Hepatocyte (in vitro differentiated cells): Measurements from ENCODE around the gene LHPP. TPM values are rescaled to one million over a fixed set of nuclear protein-coding genes. Genes with fewer than 3 reads are reported as not detected.

Source experiments
- DNase-seq: peaks from one replicate; pipeline ENCODE4 v3.0.0-alpha.2; 2016; ENCODE audit warnings: low spot score
- H2AFZ ChIP-seq: fragments of 200-600 bp; sonication (generic); 2 replicates; pipeline ENCODE4 v1.6.0; 2016; ENCODE audit warnings: antibody characterized with exemption, mild to moderate bottlenecking
- H3K27ac ChIP-seq: fragments of 200-600 bp; sonication (generic); 2 replicates; pipeline ENCODE4 v1.5.1; 2016; ENCODE audit warnings: mild to moderate bottlenecking
- H3K27me3 ChIP-seq: fragments of 200-600 bp; sonication (generic); 2 replicates; pipeline ENCODE4 v1.6.1; 2016
- H3K36me3 ChIP-seq: fragments of 200-600 bp; sonication (generic); replicated peaks from 2 replicates; pipeline ENCODE4 v1.5.1; 2016; ENCODE audit warnings: low read depth; ENCODE audit not compliant: insufficient read depth
- H3K4me1 ChIP-seq: fragments of 200-600 bp; sonication (generic); 2 replicates; pipeline ENCODE4 v1.5.1; 2016; ENCODE audit warnings: mild to moderate bottlenecking, moderate library complexity; ENCODE audit not compliant: insufficient read depth
- H3K4me2 ChIP-seq: fragments of 200-600 bp; sonication (generic); 2 replicates; pipeline ENCODE4 v1.6.0; 2016
- H3K4me3 ChIP-seq: fragments of 200-600 bp; sonication (generic); 2 replicates; pipeline ENCODE4 v1.5.1; 2016; ENCODE audit warnings: mild to moderate bottlenecking
- H3K79me2 ChIP-seq: fragments of 200-600 bp; sonication (generic); 2 replicates; pipeline ENCODE4 v1.6.0; 2017; ENCODE audit warnings: mild to moderate bottlenecking
- H3K9me2 ChIP-seq: fragments of 200-600 bp; sonication (generic); replicated peaks from 2 replicates; pipeline ENCODE4 v1.6.0; 2017; ENCODE audit warnings: mild to moderate bottlenecking; ENCODE audit not compliant: insufficient read depth
- H3K9me3 ChIP-seq: fragments of 200-600 bp; sonication (generic); 2 replicates; pipeline ENCODE4 v1.5.1; 2016; ENCODE audit warnings: low read depth, mild to moderate bottlenecking
- H4K20me1 ChIP-seq: fragments of 200-600 bp; sonication (generic); 2 replicates; pipeline ENCODE4 v1.6.0; 2016; ENCODE audit warnings: mild to moderate bottlenecking; ENCODE audit not compliant: insufficient read depth, poor library complexity, severe bottlenecking
- CTCF ChIP-seq: fragments of 200-600 bp; sonication (generic); IDR thresholded peaks from 2 replicates; pipeline ENCODE4 v1.5.1; 2016; ENCODE audit warnings: antibody characterized with exemption, mild to moderate bottlenecking; ENCODE audit not compliant: poor library complexity
- EZH2 ChIP-seq: fragments of 200-600 bp; sonication (generic); IDR thresholded peaks from 2 replicates; pipeline ENCODE4 v1.6.1; 2016; ENCODE audit warnings: antibody characterized with exemption, mild to moderate bottlenecking, borderline replicate concordance
- EZH2phosphoT487 ChIP-seq: fragments of 200-600 bp; sonication (generic); IDR thresholded peaks from one replicate; pipeline ENCODE4 v1.6.1; 2018; ENCODE audit warnings: antibody characterized with exemption, mild to moderate bottlenecking, low read depth, moderate library complexity; ENCODE audit not compliant: unreplicated experiment, severe bottlenecking
- WGBS: methylation state at CpG from one replicate; pipeline ENCODE4 v1.1.6; 2016; ENCODE audit warnings: low lambda C conversion rate; ENCODE audit errors: missing lambda C conversion rate; 5-methylcytosine and 5-hydroxymethylcytosine counted together
- polyA plus RNA-seq: library from polyadenylated mRNA; unstranded; fragments of >200 nt; fragmentation: Nextera tagmentation; extraction: Ambion mirVana; gene quantifications from 2 replicates; pipeline ENCODE4 v1.2.1, GENCODE V29; 2016
- total RNA-seq: library from RNA; depleted of rRNA; stranded (reverse); fragments of >200 nt; gene quantifications from 2 replicates; pipeline ENCODE4 v1.2.3, GENCODE V29; 2014

LHPP gene
- total and polyA plus RNA-seq, 2 experiments from 2014 or later = 29.4 to 30.3 TPM

- H2AFZ ChIP-seq = no peak overlapping the region
- H3K27ac ChIP-seq = peak overlapping the region; percentile 59
- peaks cover 12% of the 10 kb centered on the region for H3K4me1 ChIP-seq
- peak; percentile 54 for DNase-seq
- WGBS = 42% methylated on average over 31 of the region's 31 CpGs
- no peaks in the 10 kb centered on the region for H3K36me3 ChIP-seq
- no peaks in the 10 kb centered on the region for H3K79me2 ChIP-seq
- no peaks in the 10 kb centered on the region for H4K20me1 ChIP-seq
- H3K4me2 ChIP-seq = peak overlapping the region; percentile 61
- TF ChIP-seq CTCF (no peak), EZH2 (no peak)
- H3K4me3 ChIP-seq = no peak overlapping the region
- H3K27me3 ChIP-seq = no peaks in the 10 kb centered on the region
- H3K9me2 ChIP-seq = no peaks in the 10 kb centered on the region
- H3K9me3 ChIP-seq = no peaks in the 10 kb centered on the region
These were observed 61.6 kb downstream of the LHPP start for GRCh38 chr10:124522933-124523871.

- no peak overlapping the region for H2AFZ ChIP-seq
- 89% methylated on average over 5 of the region's 5 CpGs for WGBS
- H3K79me2 ChIP-seq = no peaks in the 10 kb centered on the region
- peak overlapping the region; percentile 59 for H3K27ac ChIP-seq
- no peaks in the 10 kb centered on the region for H3K9me2 ChIP-seq
- no peaks in the 10 kb centered on the region for H3K27me3 ChIP-seq
- H3K4me2 ChIP-seq = peak overlapping the region; percentile 61
- TF ChIP-seq EZH2 = no peak
- H3K4me1 ChIP-seq = peaks cover 12% of the 10 kb centered on the region
- DNase-seq = no peak
- no peak overlapping the region for H3K4me3 ChIP-seq
- H3K36me3 ChIP-seq = no peaks in the 10 kb centered on the region
- H4K20me1 ChIP-seq = no peaks in the 10 kb centered on the region
- no peaks in the 10 kb centered on the region for H3K9me3 ChIP-seq
These were observed 62.3 kb downstream of the LHPP start for GRCh38 chr10:124523901-124524300.

GRCh38 chr10:124524991-124525653 is 63.5 kb downstream of the LHPP start:
- H3K4me2 ChIP-seq = peak overlapping the region; percentile 15
- peaks cover 12% of the 10 kb centered on the region for H3K4me1 ChIP-seq
- no peaks in the 10 kb centered on the region for H3K36me3 ChIP-seq
- 74% methylated on average over 23 of the region's 23 CpGs for WGBS
- no peaks in the 10 kb centered on the region for H4K20me1 ChIP-seq
- H3K9me2 ChIP-seq = no peaks in the 10 kb centered on the region
- peak; percentile 54 for DNase-seq
- TF ChIP-seq EZH2phosphoT487 (no peak), CTCF (no peak)
- peak overlapping the region; percentile 12 for H3K27ac ChIP-seq
- H3K27me3 ChIP-seq = no peaks in the 10 kb centered on the region
- no peaks in the 10 kb centered on the region for H3K9me3 ChIP-seq
- H3K4me3 ChIP-seq = no peak overlapping the region
- H2AFZ ChIP-seq = no peak overlapping the region
- H3K79me2 ChIP-seq = no peaks in the 10 kb centered on the region
